Spleen (tissue), 11 donors: ENCODE measurements around the gene TSKU. TPM values are rescaled to one million over a fixed set of nuclear protein-coding genes. Genes with fewer than 3 reads are reported as not detected.

ENCODE experiments used
- DNase-seq: peaks from one replicate; pipeline ENCODE4 v3.0.0-alpha.2; 2020
- H3K27ac ChIP-seq, 8 donors: fragments of 200-600 bp; sonication (generic) in 7 of 8; 1 replicate in 4 of 8; 2 replicates in 4 of 8; pipeline versions ENCODE4 v1.5.0 to v1.8.0; 2016 to 2021; ENCODE audit warnings: inconsistent platforms in 4 of 8, mild to moderate bottlenecking in 4 of 8, moderate library complexity in 1 of 8
- H3K27me3 ChIP-seq, 7 donors: fragments of 200-600 bp; sonication (generic) in 6 of 7; replicated peaks in 1 of 7; 1 replicate in 4 of 7; 2 replicates in 3 of 7; pipeline versions ENCODE4 v1.5.0 to v1.8.0; 2016 to 2021; ENCODE audit warnings: inconsistent platforms in 3 of 7, mild to moderate bottlenecking in 1 of 7
- H3K36me3 ChIP-seq, 6 donors: fragments of 200-600 bp; sonication (generic) in 5 of 6; 1 replicate in 4 of 6; 2 replicates in 2 of 6; pipeline versions ENCODE4 v1.5.0 to v1.8.0; 2016 to 2021; ENCODE audit warnings: inconsistent platforms in 2 of 6
- H3K4me1 ChIP-seq, 6 donors: fragments of 200-600 bp; sonication (generic) in 5 of 6; 1 replicate in 3 of 6; 2 replicates in 3 of 6; pipeline versions ENCODE4 v1.5.0 to v1.8.0; 2016 to 2021; ENCODE audit warnings: inconsistent platforms in 3 of 6
- H3K4me3 ChIP-seq, 8 donors: fragments of 200-600 bp; sonication (generic) in 7 of 8; 1 replicate in 4 of 8; 2 replicates in 4 of 8; pipeline versions ENCODE4 v1.5.0 to v1.8.0; 2016 to 2021; ENCODE audit warnings: inconsistent platforms in 4 of 8, mild to moderate bottlenecking in 4 of 8, moderate library complexity in 2 of 8
- H3K9me3 ChIP-seq, 8 donors: fragments of 200-600 bp; sonication (generic) in 7 of 8; 1 replicate in 4 of 8; 2 replicates in 4 of 8; pipeline versions ENCODE4 v1.5.0 to v1.8.0; 2016 to 2021; ENCODE audit warnings: inconsistent platforms in 4 of 8
- POLR2A ChIP-seq, 3 donors: fragments of 450-650 bp; IDR thresholded peaks; one replicate each; pipeline ENCODE4 v1.5.1; 2017; ENCODE audit warnings: antibody characterized with exemption in 3 of 3, mild to moderate bottlenecking in 1 of 3
- POLR2AphosphoS5 ChIP-seq, 3 donors: sonication (generic); formaldehyde crosslinking; IDR thresholded peaks; one replicate each; pipeline ENCODE4 v1.5.1; 2017; ENCODE audit warnings: antibody characterized with exemption in 3 of 3
- WGBS, 5 donors: extraction: QIAGEN DNeasy Blood & Tissue Kit in 3 of 5; methylation state at CpG; one replicate each; pipeline versions ENCODE4 v1.1.5 to v1.1.7; 2013 to 2018; 5-methylcytosine and 5-hydroxymethylcytosine counted together
- intact Hi-C: fragments of 100-400 bp; cut with DNase I; formaldehyde crosslinking; loops from one replicate; pipeline ENCODE4 v1.15.0; 2023; ENCODE audit warnings: low total_unique reads
- polyA plus RNA-seq, 3 donors: library from polyadenylated mRNA; stranded (reverse); fragments of 200-250 nt; gene quantifications; one replicate each; pipeline ENCODE4 v1.2.1, GENCODE V29; 2013
- total RNA-seq, 7 donors: library from RNA; depleted of rRNA in 3 of 7; stranded (reverse); fragments of >200 nt in 3 of 7; fragmentation: NEBNext Ultra II Directional in 4 of 7; extraction: Animal tissue kit (Norgen Biotek cat#: 25700) in 4 of 7; gene quantifications; one replicate each; pipeline versions ENCODE4 v1.1.0 to v1.2.1, GENCODE V29; 2016 to 2021
- TF ChIP-seq, protein P1 (sequence below), 11 experiments: fragments of 200-600 bp in 7 of 11; fragments of 450-650 bp in 4 of 11; sonication (generic) in 4 of 11; IDR thresholded peaks in 8 of 11; conservative IDR thresholded peaks in 3 of 11; 1 replicate in 7 of 11; 2 replicates in 4 of 11; pipeline versions ENCODE4 v1.4.0 to v1.8.0; 2016 to 2021; ENCODE audit warnings: antibody characterized with exemption in 11 of 11, inconsistent platforms in 4 of 11, mild to moderate bottlenecking in 1 of 11
- donor health status: healthy with polysubstance abuse.
- donor health status: DM: no; HTN: no; CAD: no; lungs with moderate emphysema.
- donor health status: DM: no; HTN: no; CAD: no.
- donor health status: Bipolar disorder and iron deficiency.
- donor health status: healthy.
- donor health status: DM: no; HTN: no; CAD: no.
- donor health status: DM: yes; HTN: yes; CAD: no.

Gene TSKU
- total and polyA plus RNA-seq, 10 donors: 1.1 to 18.6 (median 11.4) TPM

DNA sequence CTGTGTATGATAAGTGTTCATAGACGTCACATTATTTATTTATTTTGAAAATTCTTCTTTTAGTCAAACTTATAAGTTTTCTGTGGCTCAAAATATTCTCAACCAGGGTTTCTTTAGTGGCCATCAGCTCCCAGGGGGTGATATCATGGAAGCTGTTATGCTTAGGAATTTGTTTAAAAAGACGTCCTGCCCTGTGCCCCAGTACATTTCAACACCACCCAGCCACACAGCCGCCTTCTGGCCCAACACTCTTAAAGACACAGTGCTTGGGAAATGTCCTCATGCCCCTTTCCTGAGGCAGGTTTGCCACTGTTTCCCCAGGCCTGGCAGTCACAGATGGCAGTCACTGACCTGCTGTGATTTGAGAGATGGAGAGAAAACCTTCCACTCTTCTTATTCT lies 19.9 kb downstream of the TSKU start:
- peaks cover 0 to 40% (median 0%) of the 10 kb centered on the region in 7 donors for H3K27me3 ChIP-seq
- H3K4me3 ChIP-seq: no peak overlapping the region
- no peak overlapping the region for H3K27ac ChIP-seq
- peaks cover 9 to 36% (median 24%) of the 10 kb centered on the region in 6 donors for H3K4me1 ChIP-seq
- H3K9me3 ChIP-seq: no peaks in the 10 kb centered on the region
- 49 to 71% (median 59%) methylated on average over 3 of the region's 3 CpGs for WGBS, 5 donors
- intact Hi-C loops: no loop called here
- DNase-seq: peak; percentile 33
- TF ChIP-seq, protein P1, sequence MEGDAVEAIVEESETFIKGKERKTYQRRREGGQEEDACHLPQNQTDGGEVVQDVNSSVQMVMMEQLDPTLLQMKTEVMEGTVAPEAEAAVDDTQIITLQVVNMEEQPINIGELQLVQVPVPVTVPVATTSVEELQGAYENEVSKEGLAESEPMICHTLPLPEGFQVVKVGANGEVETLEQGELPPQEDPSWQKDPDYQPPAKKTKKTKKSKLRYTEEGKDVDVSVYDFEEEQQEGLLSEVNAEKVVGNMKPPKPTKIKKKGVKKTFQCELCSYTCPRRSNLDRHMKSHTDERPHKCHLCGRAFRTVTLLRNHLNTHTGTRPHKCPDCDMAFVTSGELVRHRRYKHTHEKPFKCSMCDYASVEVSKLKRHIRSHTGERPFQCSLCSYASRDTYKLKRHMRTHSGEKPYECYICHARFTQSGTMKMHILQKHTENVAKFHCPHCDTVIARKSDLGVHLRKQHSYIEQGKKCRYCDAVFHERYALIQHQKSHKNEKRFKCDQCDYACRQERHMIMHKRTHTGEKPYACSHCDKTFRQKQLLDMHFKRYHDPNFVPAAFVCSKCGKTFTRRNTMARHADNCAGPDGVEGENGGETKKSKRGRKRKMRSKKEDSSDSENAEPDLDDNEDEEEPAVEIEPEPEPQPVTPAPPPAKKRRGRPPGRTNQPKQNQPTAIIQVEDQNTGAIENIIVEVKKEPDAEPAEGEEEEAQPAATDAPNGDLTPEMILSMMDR (IDR thresholded peaks at IDR 0.05 in 8 of 11, conservative IDR thresholded peaks at IDR 0.05 in 3 of 11): no peak
- TF ChIP-seq POLR2AphosphoS5 (IDR thresholded peaks at IDR 0.05) (no peak), POLR2A (IDR thresholded peaks at IDR 0.05) (no peak)
- no peaks in the 10 kb centered on the region for H3K36me3 ChIP-seq

DNA sequence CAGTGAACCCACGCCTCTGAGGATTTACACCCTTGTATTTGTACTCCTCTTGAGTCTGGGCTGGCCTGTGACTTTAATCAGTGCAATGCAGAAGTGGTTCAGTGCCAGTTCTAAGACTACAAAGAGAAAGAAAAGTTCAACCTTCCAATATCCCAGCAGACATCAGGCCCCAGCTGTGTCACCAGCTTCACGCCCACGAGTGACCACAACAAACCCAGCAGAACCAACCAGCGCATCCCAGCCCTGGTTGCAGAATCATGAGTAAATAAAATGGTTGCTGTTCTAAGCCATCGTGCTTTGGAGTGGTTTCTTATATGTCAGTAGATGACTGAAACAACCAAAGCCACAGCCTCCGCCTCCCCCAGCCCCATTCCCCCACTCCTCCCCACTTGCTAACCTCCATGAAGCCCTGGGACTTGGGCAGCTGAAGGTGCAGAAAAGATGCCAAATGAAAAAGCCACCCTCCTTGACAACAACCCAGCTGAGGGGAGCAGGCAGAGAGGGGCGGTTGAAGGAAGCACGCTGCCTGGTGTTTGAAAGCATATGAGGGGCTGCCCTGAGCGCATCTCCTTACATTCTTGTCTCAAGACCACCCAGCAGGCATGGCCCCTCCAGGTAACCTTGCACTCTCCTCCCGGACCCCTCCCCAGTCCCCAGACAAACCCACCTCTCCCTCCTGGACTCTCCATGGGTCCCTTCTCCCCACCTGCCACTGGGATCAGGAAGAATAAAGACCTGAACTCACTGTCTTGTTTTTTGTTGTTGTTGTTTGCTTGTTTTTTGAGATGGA lies 20.9 kb downstream of the TSKU start:
- Histone ChIP-seq H3K4me1 (peaks cover 5 to 26% (median 19%) of the 10 kb centered on the region in 6 donors), H3K4me3 (no peak overlapping the region), H3K27me3 (peaks cover 0 to 40% (median 0%) of the 10 kb centered on the region in 7 donors), H3K36me3 (no peaks in the 10 kb centered on the region), H3K27ac (no peak overlapping the region), H3K9me3 (no peaks in the 10 kb centered on the region)
- TF ChIP-seq POLR2A (IDR thresholded peaks at IDR 0.05): no peak
- TF ChIP-seq, protein P1 (IDR thresholded peaks at IDR 0.05 in 8 of 11, conservative IDR thresholded peaks at IDR 0.05 in 3 of 11): no peak
- no peak for TF ChIP-seq POLR2AphosphoS5 (IDR thresholded peaks at IDR 0.05)
- WGBS, 5 donors: 61 to 76% (median 76%) methylated on average over 10 of the region's 10 CpGs
- peak; percentile 41 for DNase-seq
- intact Hi-C loops: no loop called here

DNA sequence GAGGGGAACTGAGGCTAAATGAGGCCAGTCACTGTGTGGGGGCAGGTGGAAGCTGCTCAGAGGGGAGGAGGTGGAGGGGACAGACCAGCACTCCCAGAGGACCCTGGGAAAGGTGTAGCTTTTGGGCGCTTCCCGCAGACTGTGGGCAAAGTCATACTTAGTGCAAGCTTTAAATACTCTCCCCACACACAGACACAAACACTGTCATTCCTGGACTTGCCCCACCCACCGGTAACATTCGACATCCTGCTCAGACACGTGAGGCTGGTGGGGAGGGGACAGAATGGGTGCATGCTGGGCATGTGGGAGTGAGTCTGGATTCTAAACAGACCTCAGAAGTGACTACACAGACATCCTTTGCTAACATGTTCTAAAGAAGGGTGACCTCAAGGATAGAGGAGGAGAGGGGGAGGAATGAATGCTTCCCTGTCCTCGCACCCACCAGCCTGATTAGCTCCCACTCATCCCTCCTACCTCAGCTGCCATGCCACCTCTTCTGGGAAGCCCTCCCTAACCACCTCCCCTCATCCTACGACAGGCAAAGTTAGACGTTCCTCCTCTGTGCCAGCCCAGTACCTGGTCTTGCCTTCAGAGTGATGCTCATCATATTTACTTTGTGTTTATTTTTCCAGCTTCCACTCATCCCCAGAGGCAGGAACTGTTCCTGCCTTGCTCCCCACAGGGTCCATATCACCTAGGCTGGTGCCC lies 22.2 kb downstream of the TSKU start:
- TF ChIP-seq, protein P1 (IDR thresholded peaks at IDR 0.05 in 8 of 11, conservative IDR thresholded peaks at IDR 0.05 in 3 of 11): no peak
- TF ChIP-seq POLR2A (IDR thresholded peaks at IDR 0.05) (no peak), POLR2AphosphoS5 (IDR thresholded peaks at IDR 0.05) (no peak)
- H3K27ac ChIP-seq: no peak overlapping the region
- peaks cover 0 to 19% (median 10%) of the 10 kb centered on the region in 6 donors for H3K4me1 ChIP-seq
- H3K27me3 ChIP-seq: peaks cover 0 to 40% (median 0%) of the 10 kb centered on the region in 7 donors
- intact Hi-C loops: no loop called here
- H3K9me3 ChIP-seq: no peaks in the 10 kb centered on the region
- H3K36me3 ChIP-seq: no peaks in the 10 kb centered on the region
- no peak overlapping the region for H3K4me3 ChIP-seq
- DNase-seq: peak; percentile 43
- 47 to 63% (median 55%) methylated on average over 7 to 8 of the region's 8 CpGs for WGBS, 5 donors

DNA sequence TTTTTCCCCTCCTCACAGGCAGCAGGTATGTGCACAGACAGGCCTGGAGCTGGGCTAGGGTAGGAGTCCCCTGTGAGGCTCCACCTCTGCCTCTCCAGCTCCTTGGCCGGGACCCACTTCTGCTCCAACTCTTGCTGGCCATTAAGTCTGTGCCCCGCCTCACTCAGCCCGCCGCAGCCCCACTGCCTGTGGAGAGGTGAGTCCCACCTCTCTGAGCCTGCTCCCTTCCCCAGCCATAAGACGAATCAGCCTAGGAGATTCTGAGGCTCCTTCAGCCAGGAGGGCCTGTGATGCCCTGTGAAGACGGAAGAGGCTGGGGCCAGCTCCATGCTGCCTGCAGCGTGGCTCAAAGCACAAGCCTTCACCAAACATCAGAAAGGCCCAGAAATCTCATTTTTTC lies 23.0 kb downstream of the TSKU start:
- Histone ChIP-seq H3K36me3 (no peaks in the 10 kb centered on the region), H3K9me3 (no peaks in the 10 kb centered on the region), H3K4me3 (no peak overlapping the region), H3K4me1 (peaks cover 0 to 24% (median 14%) of the 10 kb centered on the region in 6 donors), H3K27ac (no peak overlapping the region), H3K27me3 (peaks cover 0 to 40% (median 0%) of the 10 kb centered on the region in 7 donors)
- 89 to 95% (median 92%) methylated on average over 7 of the region's 7 CpGs for WGBS, 5 donors
- peak; percentile 70 for DNase-seq
- intact Hi-C loops: no loop called here
- TF ChIP-seq POLR2AphosphoS5 (IDR thresholded peaks at IDR 0.05) (no peak), POLR2A (IDR thresholded peaks at IDR 0.05) (no peak)
- TF ChIP-seq, protein P1 (IDR thresholded peaks at IDR 0.05 in 8 of 11, conservative IDR thresholded peaks at IDR 0.05 in 3 of 11): no peak
